Measurements from ENCODE around the gene MYMX.

- TF ChIP-seq ZSCAN23 (tag by site-specific recombination; IDR thresholded peaks at IDR 0.05), result no peak
- no peak for TF ChIP-seq YY2 (tag by site-specific recombination; IDR thresholded peaks at IDR 0.05)
- TF ChIP-seq CTCF (tag by site-specific recombination; IDR thresholded peaks at IDR 0.05), result no peak
- no peak for TF ChIP-seq ZBTB7A (tag by site-specific recombination; IDR thresholded peaks at IDR 0.05; ENCODE audit: low read depth)
Observed at GRCh38 chr6:44243345-44243744, 26.6 kb downstream of the MYMX start.

Measured in HEK293 (cell line).